Caco-2 (cell line): Measurements from ENCODE around the gene DR1. TPM values are rescaled to one million over a fixed set of nuclear protein-coding genes. Genes with fewer than 3 reads are reported as not detected.

Source experiments
- BruUV-seq: library from RNA; stranded (reverse); fragments of 400-500 nt; replicated peaks from 2 replicates; lab custom pipeline; 2021; lab: Mats Ljungman, UMichigan
- CTCF ChIA-PET: fragments of 300-600 bp; sonication (Branson Sonifier 250); formaldehyde crosslinking; loops from one replicate; lab custom pipeline; 2022; ENCODE audit warnings: antibody characterized with exemption; lab: Charles Lee
- POLR2A ChIA-PET: fragments of 300-600 bp; sonication (Branson Sonifier 250); formaldehyde crosslinking; loops from one replicate; lab custom pipeline; 2022; ENCODE audit warnings: antibody characterized with exemption; lab: Charles Lee
- DNase-seq, 2 experiments: peaks; one replicate each; pipeline versions ENCODE4 v3.0.0 to v3.0.0-alpha.2; 2020 to 2022
- H3K27me3 ChIP-seq: replicated peaks from 2 replicates; pipeline ENCODE4 v1.6.0; 2011; ENCODE audit warnings: low read length; ENCODE audit not compliant: control insufficient read depth, insufficient read depth
- H3K36me3 ChIP-seq: 2 replicates; pipeline ENCODE4 v1.5.1; 2011; ENCODE audit warnings: low read length; ENCODE audit not compliant: control insufficient read depth, insufficient read depth
- H3K4me1 ChIP-seq: fragments of 250-450 bp; sonication (Bioruptor Pico); 2 replicates; pipeline ENCODE4 v1.5.1; 2020; ENCODE audit warnings: mild to moderate bottlenecking
- H3K4me3 ChIP-seq: 2 replicates; pipeline ENCODE4 v1.5.1; 2011; ENCODE audit warnings: low read depth, mild to moderate bottlenecking, control low read depth, low read length
- H3K9me3 ChIP-seq: fragments of 250-450 bp; sonication (Bioruptor Pico); 2 replicates; pipeline ENCODE4 v1.5.1; 2020; ENCODE audit warnings: mild to moderate bottlenecking, moderate library complexity
- H3K27ac Mint-ChIP-seq: one replicate; pipeline ENCODE4 v1.8.0; 2022; ENCODE audit warnings: mixed read lengths; ENCODE audit not compliant: unreplicated experiment
- H3K27me3 Mint-ChIP-seq: one replicate; pipeline ENCODE4 v1.8.0; 2022; ENCODE audit warnings: mixed read lengths; ENCODE audit not compliant: insufficient read depth, unreplicated experiment
- H3K36me3 Mint-ChIP-seq: one replicate; pipeline ENCODE4 v1.8.0; 2022; ENCODE audit warnings: mild to moderate bottlenecking, mixed read lengths; ENCODE audit not compliant: insufficient read depth, unreplicated experiment
- H3K4me1 Mint-ChIP-seq: one replicate; pipeline ENCODE4 v1.8.0; 2022; ENCODE audit warnings: low read depth, mixed read lengths; ENCODE audit not compliant: unreplicated experiment
- H3K4me3 Mint-ChIP-seq: one replicate; pipeline ENCODE4 v1.8.0; 2022; ENCODE audit warnings: mild to moderate bottlenecking, moderate library complexity, mixed read lengths; ENCODE audit not compliant: unreplicated experiment
- H3K9me3 Mint-ChIP-seq: one replicate; pipeline ENCODE4 v1.8.0; 2022; ENCODE audit warnings: mixed read lengths; ENCODE audit not compliant: unreplicated experiment
- intact Hi-C: fragments of 100-400 bp; cut with micrococcal nuclease; formaldehyde crosslinking; loops from one replicate; pipeline ENCODE4 v1.10.0; 2022; ENCODE audit not compliant: unreplicated experiment
- total RNA-seq: library from RNA; stranded (reverse); gene quantifications from 2 replicates; pipeline ENCODE4 v1.2.3, GENCODE V29; 2022
- TF ChIP-seq, protein P1 (sequence below), 2 experiments: fragments of 200-600 bp in 1 of 2; IDR thresholded peaks; 1 replicate in 1 of 2; 2 replicates in 1 of 2; pipeline versions ENCODE4 v1.5.1 to v1.8.0; 2011 to 2022; ENCODE audit warnings: antibody characterized with exemption in 1 of 2, control low read depth in 1 of 2, inconsistent platforms in 1 of 2, low read depth in 1 of 2, low read length in 1 of 2, mild to moderate bottlenecking in 1 of 2, moderate library complexity in 1 of 2; ENCODE audit not compliant: insufficient read depth in 1 of 2, severe bottlenecking in 1 of 2, unreplicated experiment in 1 of 2

DR1 gene
- total RNA-seq, 1 experiment from 2014 or later = 30.5 TPM

DNA sequence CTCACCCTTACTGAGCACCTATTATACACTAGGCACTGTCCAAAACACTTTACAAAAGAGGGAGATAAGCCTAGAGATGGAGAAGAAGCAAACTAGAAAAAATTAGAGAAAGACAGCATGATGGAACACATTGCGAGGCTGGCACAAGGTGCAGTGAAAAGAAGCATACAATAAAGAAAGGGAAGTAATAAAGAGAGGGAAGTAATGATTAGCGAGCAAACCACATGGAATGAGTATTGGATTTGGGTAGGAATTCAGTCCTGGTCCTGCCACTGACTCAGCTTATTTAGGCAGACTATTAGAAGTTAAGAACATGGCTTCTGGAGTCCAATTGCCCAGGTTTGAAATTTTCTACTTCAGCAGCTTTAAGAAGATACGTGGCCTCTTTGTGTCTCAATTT, 69.6 kb downstream of the DR1 start:
- TF ChIP-seq, protein P1, sequence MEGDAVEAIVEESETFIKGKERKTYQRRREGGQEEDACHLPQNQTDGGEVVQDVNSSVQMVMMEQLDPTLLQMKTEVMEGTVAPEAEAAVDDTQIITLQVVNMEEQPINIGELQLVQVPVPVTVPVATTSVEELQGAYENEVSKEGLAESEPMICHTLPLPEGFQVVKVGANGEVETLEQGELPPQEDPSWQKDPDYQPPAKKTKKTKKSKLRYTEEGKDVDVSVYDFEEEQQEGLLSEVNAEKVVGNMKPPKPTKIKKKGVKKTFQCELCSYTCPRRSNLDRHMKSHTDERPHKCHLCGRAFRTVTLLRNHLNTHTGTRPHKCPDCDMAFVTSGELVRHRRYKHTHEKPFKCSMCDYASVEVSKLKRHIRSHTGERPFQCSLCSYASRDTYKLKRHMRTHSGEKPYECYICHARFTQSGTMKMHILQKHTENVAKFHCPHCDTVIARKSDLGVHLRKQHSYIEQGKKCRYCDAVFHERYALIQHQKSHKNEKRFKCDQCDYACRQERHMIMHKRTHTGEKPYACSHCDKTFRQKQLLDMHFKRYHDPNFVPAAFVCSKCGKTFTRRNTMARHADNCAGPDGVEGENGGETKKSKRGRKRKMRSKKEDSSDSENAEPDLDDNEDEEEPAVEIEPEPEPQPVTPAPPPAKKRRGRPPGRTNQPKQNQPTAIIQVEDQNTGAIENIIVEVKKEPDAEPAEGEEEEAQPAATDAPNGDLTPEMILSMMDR (IDR thresholded peaks at IDR 0.05; ENCODE audit: insufficient read depth in 1 of 2, low read depth in 1 of 2, low read length in 1 of 2, severe bottlenecking in 1 of 2, unreplicated experiment in 1 of 2) = no peak
- intact Hi-C loops = no loop called here
- no TSS peak for BruUV-seq
- Histone ChIP-seq H3K4me3 (no peak overlapping the region), H3K36me3 (no peaks in the 10 kb centered on the region), H3K9me3 (no peaks in the 10 kb centered on the region), H3K27me3 (no peaks in the 10 kb centered on the region), H3K4me1 (no peaks in the 10 kb centered on the region)
- Mint-ChIP-seq H3K27me3 (no peaks in the 10 kb centered on the region), H3K9me3 (no peaks in the 10 kb centered on the region), H3K4me1 (no peaks in the 10 kb centered on the region), H3K36me3 (no peaks in the 10 kb centered on the region), H3K27ac (no peak overlapping the region), H3K4me3 (no peak overlapping the region)
- ChIA-PET CTCF (interaction anchor here (0.6 kb wide), 1 partner anchor 111 kb away, joined by 3 read pairs; no protein-coding TSS in a partner anchor), POLR2A (no interaction called here)
- no peak for DNase-seq

DNA sequence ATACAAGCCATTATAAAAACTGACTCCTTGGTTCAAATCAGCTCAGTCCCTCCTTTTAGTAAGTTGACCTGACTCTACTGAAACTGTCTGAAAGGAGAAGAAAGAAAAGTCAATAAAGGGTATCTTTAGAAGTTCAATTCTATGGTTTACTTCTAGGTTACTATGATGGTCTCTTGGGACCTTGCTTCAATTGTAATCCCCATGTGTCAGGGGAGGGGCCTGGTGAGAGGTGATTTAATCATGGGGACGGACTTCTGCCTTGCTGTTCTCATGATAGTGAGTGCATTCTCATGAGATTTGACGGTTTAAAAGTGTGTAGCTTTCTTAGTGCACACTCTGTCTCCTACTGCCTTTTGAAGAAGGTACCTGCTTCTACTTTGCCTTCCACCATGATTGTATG, 70.5 kb downstream of the DR1 start:
- TF ChIP-seq, protein P1 (IDR thresholded peaks at IDR 0.05; ENCODE audit: insufficient read depth in 1 of 2, low read depth in 1 of 2, low read length in 1 of 2, severe bottlenecking in 1 of 2, unreplicated experiment in 1 of 2) = no peak
- Histone ChIP-seq H3K9me3 (no peaks in the 10 kb centered on the region), H3K36me3 (no peaks in the 10 kb centered on the region), H3K4me1 (no peaks in the 10 kb centered on the region), H3K4me3 (no peak overlapping the region), H3K27me3 (no peaks in the 10 kb centered on the region)
- no peaks in the 10 kb centered on the region for H3K27me3 Mint-ChIP-seq
- no TSS peak for BruUV-seq
- CTCF ChIA-PET = no interaction called here
- no peak for DNase-seq
- H3K27ac Mint-ChIP-seq = no peak overlapping the region
- H3K9me3 Mint-ChIP-seq = no peaks in the 10 kb centered on the region
- H3K36me3 Mint-ChIP-seq = no peaks in the 10 kb centered on the region
- POLR2A ChIA-PET = no interaction called here
- H3K4me3 Mint-ChIP-seq = no peak overlapping the region
- H3K4me1 Mint-ChIP-seq = no peaks in the 10 kb centered on the region
- intact Hi-C loops = no loop called here

Other genes starting within 250 kb of the DR1 start
- 50.0 and 52.6 TPM in 2 replicates for gene TMED5, start 165.5 kb upstream of the DR1 start, total RNA-seq
- gene CCDC18, start 165.2 kb upstream of the DR1 start, total RNA-seq = 7.1 and 10.3 TPM in 2 replicates
- gene FNBP1L, start 102.2 kb downstream of the DR1 start, total RNA-seq = 32.7 and 33.4 TPM in 2 replicates